ENCODE data around the gene ALOXE3. TPM values are rescaled to one million over a fixed set of nuclear protein-coding genes. Genes with fewer than 3 reads are reported as not detected.

Gene ALOXE3
- total and polyA plus RNA-seq, 5 donors from 2014 or later = 0.15 to 0.51 (median 0.30) TPM; not detected in 1

DNA sequence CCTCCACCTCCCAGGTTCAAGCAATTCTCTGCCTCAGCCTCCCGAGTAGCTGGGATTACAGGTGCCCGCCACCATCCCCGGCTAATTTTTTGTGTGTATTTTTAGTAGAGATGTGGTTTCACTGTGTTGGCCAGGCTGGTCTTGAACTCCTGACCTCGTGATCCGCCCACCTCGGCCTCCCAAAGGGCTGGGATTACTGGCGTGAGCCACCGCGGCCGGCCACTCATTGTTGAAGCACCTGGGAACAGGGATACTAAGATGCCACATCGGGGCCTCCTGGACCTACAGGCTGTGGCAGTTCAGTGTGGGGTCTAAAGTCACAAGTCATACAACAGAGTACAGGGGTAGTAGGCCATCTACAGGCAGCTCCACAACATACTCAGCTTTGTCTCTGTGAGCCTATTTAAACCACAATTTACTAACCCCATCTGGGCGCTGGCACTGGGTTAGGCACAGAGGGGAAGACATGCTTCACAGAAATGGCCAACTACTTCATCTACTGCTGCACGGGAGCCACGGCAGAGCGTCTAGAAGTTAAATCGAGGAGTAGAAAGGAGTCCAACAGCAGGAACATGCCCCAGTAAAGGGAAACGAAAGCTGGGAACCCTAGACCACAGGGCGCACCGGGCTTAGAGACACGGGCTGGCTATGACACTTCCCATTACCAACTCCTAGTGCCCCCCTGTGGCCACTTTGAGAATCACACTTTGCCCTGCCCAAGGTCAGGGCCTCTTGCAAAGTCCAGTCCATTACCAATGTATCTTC lies 40.1 kb upstream of the ALOXE3 start:
- Histone ChIP-seq H3K27me3 (ENCODE audit: control insufficient read depth, insufficient read depth, low read length) (no peaks in the 10 kb centered on the region), H3K9me3 (ENCODE audit: control insufficient read depth in 2 of 2, low read length in 2 of 2) (no peaks in the 10 kb centered on the region), H3K4me3 (ENCODE audit: low read depth, low read length) (peak overlapping the region; percentile 54), H3K4me1 (ENCODE audit: control insufficient read depth, insufficient read depth, low read length, poor library complexity, severe bottlenecking) (peaks cover 80% of the 10 kb centered on the region), H3K27ac (ENCODE audit: insufficient read depth, low read length, poor library complexity, severe bottlenecking) (peak overlapping the region; percentile 98), H3K36me3 (ENCODE audit: control insufficient read depth, insufficient read depth, low read length) (peaks cover 22% of the 10 kb centered on the region)
- ATAC-seq (ENCODE audit: low read depth in 2 of 2) (peak in 1 of 2 donors; percentile 11), DNase-seq (peak; percentile 78 to 86 (median 82))
- Mint-ChIP-seq H3K4me3 (peak overlapping the region; percentile 74 to 91 (median 81)), H3K9me3 (peaks cover 0 to 1% (median 0%) of the 10 kb centered on the region in 7 donors), H3K36me3 (peaks cover 25% of the 10 kb centered on the region), H3K4me1 (peaks cover 8 to 49% (median 39%) of the 10 kb centered on the region in 4 donors), H3K27me3 (peaks cover 5% of the 10 kb centered on the region), H3K27ac (peak overlapping the region in 2 of 3 donors; percentile 82 to 97)

DNA sequence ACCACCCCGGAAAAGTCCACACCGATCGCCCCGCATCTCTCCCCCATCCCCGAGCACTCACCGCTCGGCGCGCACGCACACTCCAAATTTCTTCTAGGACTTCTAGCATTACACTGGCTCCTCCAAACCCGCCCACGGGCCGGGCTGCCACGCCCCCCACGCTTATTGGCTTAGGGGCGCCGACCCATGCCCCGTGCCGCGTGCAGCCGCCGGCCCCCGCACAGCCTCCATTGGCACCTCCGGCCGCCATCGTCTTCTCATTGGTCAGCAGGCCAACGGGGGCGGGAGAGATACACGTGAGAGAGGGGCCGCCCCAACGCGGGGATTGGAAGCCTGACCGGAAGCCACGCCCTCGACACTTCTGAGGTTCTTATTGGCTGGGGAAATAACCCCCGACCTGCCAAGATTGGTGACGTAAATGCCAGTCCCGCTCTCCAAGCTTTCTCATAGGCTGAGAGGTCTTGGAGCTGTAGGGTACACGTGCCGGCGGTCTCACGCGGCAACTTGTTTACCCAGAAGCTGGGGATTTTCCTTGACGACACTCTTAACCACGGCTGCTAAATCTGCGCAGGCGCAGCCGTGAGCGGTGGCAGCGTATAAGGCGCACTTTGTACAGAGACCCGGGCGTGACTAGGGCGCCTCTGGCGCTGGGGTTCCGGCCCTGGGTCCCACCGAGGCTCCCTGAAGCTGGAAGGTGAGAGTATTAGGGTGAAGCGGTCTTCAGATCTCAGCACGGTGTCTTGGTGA lies 38.1 kb upstream of the ALOXE3 start:
- peak overlapping the region; percentile 94 for H3K4me3 ChIP-seq (ENCODE audit: low read depth, low read length)
- H3K36me3 ChIP-seq (ENCODE audit: control insufficient read depth, insufficient read depth, low read length) = peaks cover 25% of the 10 kb centered on the region
- ATAC-seq (ENCODE audit: low read depth in 2 of 2) (peak; percentile 86 to 87), DNase-seq (peak; percentile 100)
- peaks cover 8 to 60% (median 48%) of the 10 kb centered on the region in 4 donors for H3K4me1 Mint-ChIP-seq
- no peaks in the 10 kb centered on the region for H3K27me3 ChIP-seq (ENCODE audit: control insufficient read depth, insufficient read depth, low read length)
- H3K9me3 Mint-ChIP-seq = peaks cover 0 to 1% (median 0%) of the 10 kb centered on the region in 7 donors
- H3K27me3 Mint-ChIP-seq = peaks cover 11% of the 10 kb centered on the region
- H3K27ac Mint-ChIP-seq = no peak overlapping the region
- H3K36me3 Mint-ChIP-seq = peaks cover 22% of the 10 kb centered on the region
- no peaks in the 10 kb centered on the region for H3K9me3 ChIP-seq (ENCODE audit: control insufficient read depth in 2 of 2, low read length in 2 of 2)
- peak overlapping the region; percentile 100 for H3K27ac ChIP-seq (ENCODE audit: insufficient read depth, low read length, poor library complexity, severe bottlenecking)
- H3K4me1 ChIP-seq (ENCODE audit: control insufficient read depth, insufficient read depth, low read length, poor library complexity, severe bottlenecking) = peaks cover 86% of the 10 kb centered on the region
- no peak overlapping the region for H3K4me3 Mint-ChIP-seq

DNA sequence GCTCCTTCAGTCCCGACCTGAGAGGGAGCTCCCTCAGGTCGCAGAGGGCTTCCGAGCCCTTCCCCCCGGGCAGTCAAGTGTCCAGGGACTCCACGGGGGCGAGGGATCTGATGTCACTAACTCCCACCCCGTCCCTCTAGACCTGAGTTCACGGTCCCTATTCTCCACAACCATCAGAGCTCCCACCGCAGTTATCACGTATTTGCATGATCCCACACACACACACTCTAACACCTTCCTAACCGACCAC lies 37.6 kb upstream of the ALOXE3 start:
- peak overlapping the region; percentile 94 for H3K4me3 ChIP-seq (ENCODE audit: low read depth, low read length)
- Mint-ChIP-seq H3K27me3 (peaks cover 13% of the 10 kb centered on the region), H3K9me3 (peaks cover 0 to 1% (median 0%) of the 10 kb centered on the region in 7 donors), H3K4me3 (no peak overlapping the region), H3K27ac (no peak overlapping the region), H3K36me3 (peaks cover 17% of the 10 kb centered on the region), H3K4me1 (peaks cover 8 to 57% (median 45%) of the 10 kb centered on the region in 4 donors)
- DNase-seq (no peak), ATAC-seq (ENCODE audit: low read depth in 2 of 2) (no peak)
- no peaks in the 10 kb centered on the region for H3K27me3 ChIP-seq (ENCODE audit: control insufficient read depth, insufficient read depth, low read length)
- H3K4me1 ChIP-seq (ENCODE audit: control insufficient read depth, insufficient read depth, low read length, poor library complexity, severe bottlenecking) = peaks cover 86% of the 10 kb centered on the region
- H3K9me3 ChIP-seq (ENCODE audit: control insufficient read depth in 2 of 2, low read length in 2 of 2) = no peaks in the 10 kb centered on the region
- peak overlapping the region; percentile 100 for H3K27ac ChIP-seq (ENCODE audit: insufficient read depth, low read length, poor library complexity, severe bottlenecking)
- H3K36me3 ChIP-seq (ENCODE audit: control insufficient read depth, insufficient read depth, low read length) = peaks cover 20% of the 10 kb centered on the region

DNA sequence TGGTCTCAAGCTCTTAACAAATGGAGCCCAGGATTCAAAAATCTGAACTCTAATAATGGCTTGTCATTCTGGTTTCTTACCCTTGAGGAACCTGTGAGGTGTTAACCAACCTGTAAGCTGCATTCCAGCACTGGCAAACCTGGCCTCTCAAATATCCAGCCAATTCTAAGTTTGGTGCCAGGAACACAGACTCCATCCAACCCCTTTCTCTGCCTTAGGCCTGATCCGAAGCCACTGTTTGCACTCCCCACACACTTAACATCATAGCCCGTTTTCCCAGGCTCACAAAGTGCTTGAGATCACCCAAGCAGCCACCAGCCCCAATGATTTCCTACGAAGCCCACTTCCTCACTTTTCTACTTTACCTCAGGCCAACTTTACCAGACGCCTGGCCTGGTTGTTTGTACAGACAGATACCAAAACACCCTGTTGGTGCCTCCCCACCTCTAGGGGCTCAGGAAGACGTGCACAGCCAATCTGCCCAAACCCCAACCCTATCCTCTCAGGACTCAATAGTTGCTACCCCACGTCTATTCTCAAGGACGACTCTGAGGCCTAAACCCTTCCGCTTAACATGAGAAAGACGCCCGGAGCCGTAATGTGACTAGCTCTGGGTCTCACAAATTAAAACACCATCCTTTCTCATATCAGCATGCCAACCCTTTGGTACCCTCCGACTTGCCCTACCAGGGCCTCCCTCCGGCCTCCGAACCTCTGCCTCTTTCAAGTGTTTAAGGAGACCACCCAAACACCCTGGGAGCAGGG lies 37.1 kb upstream of the ALOXE3 start:
- Mint-ChIP-seq H3K27me3 (peaks cover 13% of the 10 kb centered on the region), H3K4me1 (peaks cover 8 to 57% (median 42%) of the 10 kb centered on the region in 4 donors), H3K4me3 (no peak overlapping the region), H3K27ac (no peak overlapping the region), H3K9me3 (no peaks in the 10 kb centered on the region), H3K36me3 (peaks cover 12% of the 10 kb centered on the region)
- ATAC-seq (ENCODE audit: low read depth in 2 of 2) (no peak), DNase-seq (no peak)
- Histone ChIP-seq H3K4me1 (ENCODE audit: control insufficient read depth, insufficient read depth, low read length, poor library complexity, severe bottlenecking) (peaks cover 86% of the 10 kb centered on the region), H3K4me3 (ENCODE audit: low read depth, low read length) (peak overlapping the region; percentile 94), H3K9me3 (ENCODE audit: control insufficient read depth in 2 of 2, low read length in 2 of 2) (no peaks in the 10 kb centered on the region), H3K27me3 (ENCODE audit: control insufficient read depth, insufficient read depth, low read length) (no peaks in the 10 kb centered on the region), H3K27ac (ENCODE audit: insufficient read depth, low read length, poor library complexity, severe bottlenecking) (peak overlapping the region; percentile 100), H3K36me3 (ENCODE audit: control insufficient read depth, insufficient read depth, low read length) (peaks cover 16% of the 10 kb centered on the region)

DNA sequence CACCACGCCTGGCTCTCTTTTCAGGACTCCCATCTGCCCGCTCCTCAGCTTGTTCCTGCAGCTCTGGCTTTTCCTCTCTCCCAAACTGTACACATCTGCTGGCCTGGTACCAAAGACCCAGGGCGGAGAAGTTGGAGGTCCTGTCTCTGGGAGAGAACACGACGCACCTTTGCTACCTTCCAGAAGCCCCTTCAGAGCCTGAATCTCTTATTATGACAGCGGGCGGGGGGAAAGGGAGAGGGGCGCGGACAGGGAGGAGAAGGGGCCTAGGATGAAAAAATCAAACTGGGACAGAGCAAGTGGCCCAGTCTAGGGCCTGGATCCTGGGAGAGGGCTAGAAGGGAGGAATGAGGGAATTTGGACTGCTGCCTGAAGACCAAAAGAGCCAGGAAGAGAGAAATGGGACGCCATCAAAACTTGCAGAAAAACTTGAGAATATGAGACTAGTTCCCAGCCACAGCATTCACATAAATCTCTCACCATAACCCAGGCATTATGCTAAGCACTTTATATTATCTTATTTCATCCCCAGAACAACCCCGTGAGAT lies 36.4 kb upstream of the ALOXE3 start:
- DNase-seq (no peak), ATAC-seq (ENCODE audit: low read depth in 2 of 2) (no peak)
- H3K36me3 Mint-ChIP-seq = peaks cover 6% of the 10 kb centered on the region
- no peaks in the 10 kb centered on the region for H3K9me3 ChIP-seq (ENCODE audit: control insufficient read depth in 2 of 2, low read length in 2 of 2)
- H3K36me3 ChIP-seq (ENCODE audit: control insufficient read depth, insufficient read depth, low read length) = peaks cover 17% of the 10 kb centered on the region
- H3K4me3 ChIP-seq (ENCODE audit: low read depth, low read length) = peak overlapping the region; percentile 94
- H3K4me1 Mint-ChIP-seq = peaks cover 8 to 56% (median 40%) of the 10 kb centered on the region in 4 donors
- H3K9me3 Mint-ChIP-seq = peaks cover 0 to under 1% (median 0%) of the 10 kb centered on the region in 7 donors
- no peak overlapping the region for H3K27ac Mint-ChIP-seq
- peaks cover 13% of the 10 kb centered on the region for H3K27me3 Mint-ChIP-seq
- H3K27me3 ChIP-seq (ENCODE audit: control insufficient read depth, insufficient read depth, low read length) = no peaks in the 10 kb centered on the region
- H3K27ac ChIP-seq (ENCODE audit: insufficient read depth, low read length, poor library complexity, severe bottlenecking) = peak overlapping the region; percentile 100
- H3K4me3 Mint-ChIP-seq = no peak overlapping the region
- H3K4me1 ChIP-seq (ENCODE audit: control insufficient read depth, insufficient read depth, low read length, poor library complexity, severe bottlenecking) = peaks cover 85% of the 10 kb centered on the region

DNA sequence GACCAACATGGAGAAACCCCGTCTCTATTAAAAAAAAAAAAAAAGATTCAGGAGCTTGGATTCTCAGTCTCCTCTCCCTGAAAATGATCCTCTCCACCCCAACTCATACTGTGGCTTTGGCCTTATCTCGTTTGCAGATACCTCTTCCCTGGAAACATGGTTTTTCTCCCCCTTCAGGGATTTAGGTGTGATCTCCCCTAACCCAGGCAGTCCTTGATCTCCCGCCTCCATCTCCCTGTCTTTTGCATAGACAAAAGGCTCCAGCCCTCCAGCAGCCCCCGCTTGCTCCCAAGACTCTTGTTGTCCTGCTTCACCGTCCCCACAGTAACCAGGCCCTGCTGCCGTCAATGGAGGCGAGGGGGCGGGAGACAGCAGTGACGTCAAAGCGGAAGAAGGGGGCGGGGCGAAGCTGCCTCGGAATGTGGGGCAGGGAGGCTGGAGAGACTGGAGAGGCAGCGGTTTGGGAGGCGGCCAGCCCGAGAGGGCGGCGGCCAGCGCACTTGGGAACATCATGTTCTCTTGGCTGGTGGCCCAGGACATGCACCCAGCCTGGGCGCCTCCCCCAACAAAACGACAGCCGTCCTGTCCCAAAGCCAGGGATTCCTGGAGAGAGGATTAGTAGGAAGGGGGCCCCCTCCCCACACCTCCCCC lies 35.8 kb upstream of the ALOXE3 start:
- ATAC-seq (ENCODE audit: low read depth in 2 of 2) (no peak), DNase-seq (peak; percentile 83 to 92 (median 86))
- Histone ChIP-seq H3K27ac (ENCODE audit: insufficient read depth, low read length, poor library complexity, severe bottlenecking) (peak overlapping the region; percentile 100), H3K9me3 (ENCODE audit: control insufficient read depth in 2 of 2, low read length in 2 of 2) (no peaks in the 10 kb centered on the region), H3K27me3 (ENCODE audit: control insufficient read depth, insufficient read depth, low read length) (no peaks in the 10 kb centered on the region), H3K36me3 (ENCODE audit: control insufficient read depth, insufficient read depth, low read length) (peaks cover 18% of the 10 kb centered on the region), H3K4me3 (ENCODE audit: low read depth, low read length) (peak overlapping the region; percentile 94), H3K4me1 (ENCODE audit: control insufficient read depth, insufficient read depth, low read length, poor library complexity, severe bottlenecking) (peaks cover 79% of the 10 kb centered on the region)
- Mint-ChIP-seq H3K36me3 (peaks cover 10% of the 10 kb centered on the region), H3K4me3 (peak overlapping the region in 1 of 4 donors; percentile 97), H3K27ac (no peak overlapping the region), H3K4me1 (peaks cover 8 to 53% (median 40%) of the 10 kb centered on the region in 4 donors), H3K9me3 (peaks cover 0 to 3% (median 0%) of the 10 kb centered on the region in 7 donors), H3K27me3 (peaks cover 18% of the 10 kb centered on the region)

DNA sequence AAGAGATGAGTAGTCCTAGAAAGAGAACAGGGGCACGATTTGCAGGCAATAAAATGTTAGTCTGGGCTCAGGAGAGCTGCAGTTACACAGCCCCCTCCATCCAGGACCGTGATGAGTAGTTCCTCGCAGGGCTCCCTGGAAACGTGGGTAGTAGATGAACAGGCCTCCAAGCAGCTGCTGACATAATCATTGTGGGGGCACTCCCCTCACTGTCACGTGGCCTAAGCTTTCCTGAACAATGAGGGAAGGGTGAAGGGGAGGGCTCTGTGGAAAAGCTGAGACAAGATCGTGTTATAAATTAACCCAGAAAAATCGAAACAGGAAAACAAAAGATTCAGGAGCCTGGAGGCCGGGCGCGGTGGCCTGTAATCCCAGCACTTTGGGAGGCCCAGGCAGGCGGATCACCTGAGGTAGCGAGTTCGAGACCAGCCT lies 35.2 kb upstream of the ALOXE3 start:
- H3K27ac ChIP-seq (ENCODE audit: insufficient read depth, low read length, poor library complexity, severe bottlenecking) = peak overlapping the region; percentile 100
- H3K27me3 ChIP-seq (ENCODE audit: control insufficient read depth, insufficient read depth, low read length) = no peaks in the 10 kb centered on the region
- H3K9me3 ChIP-seq (ENCODE audit: control insufficient read depth in 2 of 2, low read length in 2 of 2) = no peaks in the 10 kb centered on the region
- Mint-ChIP-seq H3K36me3 (peaks cover 7% of the 10 kb centered on the region), H3K27ac (peak overlapping the region in 1 of 3 donors; percentile 97), H3K4me1 (peaks cover 8 to 48% (median 35%) of the 10 kb centered on the region in 4 donors), H3K9me3 (peaks cover 0 to 3% (median 0%) of the 10 kb centered on the region in 7 donors), H3K27me3 (peaks cover 18% of the 10 kb centered on the region), H3K4me3 (peak overlapping the region in 3 of 4 donors; percentile 92 to 97 (median 95))
- H3K4me1 ChIP-seq (ENCODE audit: control insufficient read depth, insufficient read depth, low read length, poor library complexity, severe bottlenecking) = peaks cover 73% of the 10 kb centered on the region
- H3K4me3 ChIP-seq (ENCODE audit: low read depth, low read length) = peak overlapping the region; percentile 68
- DNase-seq (peak in 1 of 3 donors; percentile 35), ATAC-seq (ENCODE audit: low read depth in 2 of 2) (no peak)
- H3K36me3 ChIP-seq (ENCODE audit: control insufficient read depth, insufficient read depth, low read length) = peaks cover 22% of the 10 kb centered on the region

All from CD4-positive, CD25-positive, alpha-beta regulatory T cell (primary cell).